ENCODE results near the gene IRAK1. TPM values are rescaled to one million over a fixed set of nuclear protein-coding genes. Genes with fewer than 3 reads are reported as not detected.

The IRAK1 gene
- total and polyA plus RNA-seq, 2 donors (not counting 3 experiments of a cell fraction or from before 2014, with no cell fraction given): 63.6 to 138 TPM

GRCh38 chrX:153974003-153974725 lies 45.5 kb downstream of the IRAK1 start:
- Histone ChIP-seq H3K79me2 (ENCODE audit: control insufficient read depth, insufficient read depth, low read length) (peaks cover 21% of the 10 kb centered on the region), H3K27ac (ENCODE audit: insufficient read depth, low read depth, low read length) (peak overlapping the region; percentile 98), H3K27me3 (ENCODE audit: control insufficient read depth in 2 of 2, insufficient read depth in 2 of 2, low read length in 2 of 2) (no peaks in the 10 kb centered on the region), H3K4me1 (ENCODE audit: control insufficient read depth, extremely low read depth, insufficient read depth, low read length) (peaks cover 21% of the 10 kb centered on the region), H3K9me1 (replicated peaks; ENCODE audit: control insufficient read depth, extremely low read depth, insufficient read depth, low read length) (no peaks in the 10 kb centered on the region), H3K4me3 (replicated peaks in 1 of 3; ENCODE audit: insufficient read depth in 1 of 3, low read depth in 1 of 3, low read length in 3 of 3) (no peak overlapping the region), H4K20me1 (replicated peaks; ENCODE audit: control insufficient read depth, extremely low read depth, insufficient read depth, low read length) (no peaks in the 10 kb centered on the region), H2AFZ (ENCODE audit: low read depth, low read length) (no peak overlapping the region), H3K9ac (replicated peaks; ENCODE audit: extremely low read depth, insufficient read depth, low read length) (peak overlapping the region; percentile 97), H3K9me3 (replicated peaks; ENCODE audit: control insufficient read depth, insufficient read depth, low read length) (no peaks in the 10 kb centered on the region), H3K4me2 (ENCODE audit: insufficient read depth, low read length) (peak overlapping the region; percentile 73), H3K36me3 (ENCODE audit: control insufficient read depth in 2 of 2, extremely low read depth in 1 of 2, insufficient read depth in 2 of 2, low read length in 2 of 2) (no peaks in the 10 kb centered on the region)
- BruUV-seq (replicated peaks): no TSS peak
- ChIA-PET CTCF (interaction anchor here (1.1 to 1.3 kb wide), 2 partner anchors 39 to 47 kb away, joined by 3 to 8 read pairs; no protein-coding TSS in a partner anchor), POLR2A (no interaction called here)
- peak; percentile 13 for DNase-seq (ENCODE audit: low read depth, low spot score)
- TF ChIP-seq MYC (IDR thresholded peaks at IDR 0.05; ENCODE audit: low read depth, low read length) (no peak), POLR2AphosphoS5 (IDR thresholded peaks at IDR 0.05; ENCODE audit: insufficient read depth, low read depth, low read length) (no peak), POLR2A (IDR thresholded peaks at IDR 0.05; ENCODE audit: low read depth, low read length) (no peak), EZH2 (IDR thresholded peaks at IDR 0.05; ENCODE audit: borderline replicate concordance, low read depth, low read length, severe bottlenecking) (no peak), JUN (IDR thresholded peaks at IDR 0.05; ENCODE audit: borderline replicate concordance, insufficient read depth, insufficient read length, low read depth) (no peak), MAX (IDR thresholded peaks at IDR 0.05; ENCODE audit: insufficient read depth, insufficient read length) (no peak), GATA2 (IDR thresholded peaks at IDR 0.05; ENCODE audit: insufficient read depth, insufficient read length, low read depth, low read length) (no peak), FOS (IDR thresholded peaks at IDR 0.05; ENCODE audit: borderline replicate concordance, insufficient read depth, low read length) (no peak)
- TF ChIP-seq, protein P1, sequence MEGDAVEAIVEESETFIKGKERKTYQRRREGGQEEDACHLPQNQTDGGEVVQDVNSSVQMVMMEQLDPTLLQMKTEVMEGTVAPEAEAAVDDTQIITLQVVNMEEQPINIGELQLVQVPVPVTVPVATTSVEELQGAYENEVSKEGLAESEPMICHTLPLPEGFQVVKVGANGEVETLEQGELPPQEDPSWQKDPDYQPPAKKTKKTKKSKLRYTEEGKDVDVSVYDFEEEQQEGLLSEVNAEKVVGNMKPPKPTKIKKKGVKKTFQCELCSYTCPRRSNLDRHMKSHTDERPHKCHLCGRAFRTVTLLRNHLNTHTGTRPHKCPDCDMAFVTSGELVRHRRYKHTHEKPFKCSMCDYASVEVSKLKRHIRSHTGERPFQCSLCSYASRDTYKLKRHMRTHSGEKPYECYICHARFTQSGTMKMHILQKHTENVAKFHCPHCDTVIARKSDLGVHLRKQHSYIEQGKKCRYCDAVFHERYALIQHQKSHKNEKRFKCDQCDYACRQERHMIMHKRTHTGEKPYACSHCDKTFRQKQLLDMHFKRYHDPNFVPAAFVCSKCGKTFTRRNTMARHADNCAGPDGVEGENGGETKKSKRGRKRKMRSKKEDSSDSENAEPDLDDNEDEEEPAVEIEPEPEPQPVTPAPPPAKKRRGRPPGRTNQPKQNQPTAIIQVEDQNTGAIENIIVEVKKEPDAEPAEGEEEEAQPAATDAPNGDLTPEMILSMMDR (IDR thresholded peaks at IDR 0.05; ENCODE audit: extremely low read depth in 1 of 2, insufficient read depth in 1 of 2, low read depth in 1 of 2, low read length in 2 of 2): no peak
- intact Hi-C loops (cut with micrococcal nuclease) (no loop called here), dilution Hi-C loops (cut with MboI; ENCODE audit: extremely low pct_ligation_motif_present, low sequenced_read_pairs) (no loop called here)
- FAIRE-seq: peak; percentile 75

Measured in endothelial cell of umbilical vein (primary cell).